GM23248 (cell line): Measurements from ENCODE around the gene ZNF398. TPM values are rescaled to one million over a fixed set of nuclear protein-coding genes. Genes with fewer than 3 reads are reported as not detected.
A peak's percentile ranks its signal among the peaks of the same experiment; 100 is the strongest.

ENCODE experiments used
- DNase-seq: peaks from one replicate; pipeline ENCODE4 v3.0.0-alpha.2; 2015
- H2AFZ ChIP-seq: fragments of 200-600 bp; sonication (generic); 2 replicates; pipeline ENCODE4 v1.6.1; 2016; ENCODE audit warnings: antibody characterized with exemption
- H3F3A ChIP-seq: fragments of 200-600 bp; sonication (generic); 2 replicates; pipeline ENCODE4 v1.6.1; 2016; ENCODE audit warnings: mild to moderate bottlenecking, antibody characterized with exemption, mixed run types; ENCODE audit not compliant: insufficient read depth
- H3K27ac ChIP-seq: fragments of 200-600 bp; sonication (generic); 2 replicates; pipeline ENCODE4 v1.5.1; 2016; ENCODE audit warnings: mild to moderate bottlenecking
- H3K27me3 ChIP-seq: fragments of 200-600 bp; sonication (generic); replicated peaks from 2 replicates; pipeline ENCODE4 v1.6.1; 2016; ENCODE audit warnings: mild to moderate bottlenecking; ENCODE audit not compliant: insufficient read depth
- H3K36me3 ChIP-seq: fragments of 200-600 bp; sonication (generic); 2 replicates; pipeline ENCODE4 v1.6.1; 2016; ENCODE audit warnings: low read depth, mild to moderate bottlenecking
- H3K4me1 ChIP-seq: fragments of 200-600 bp; sonication (generic); 2 replicates; pipeline ENCODE4 v1.6.1; 2016; ENCODE audit warnings: mild to moderate bottlenecking; ENCODE audit not compliant: insufficient read depth
- H3K4me2 ChIP-seq: fragments of 200-600 bp; sonication (generic); one replicate; pipeline ENCODE4 v1.6.1; 2016; ENCODE audit warnings: mild to moderate bottlenecking; ENCODE audit not compliant: unreplicated experiment
- H3K4me3 ChIP-seq: fragments of 200-600 bp; sonication (generic); 2 replicates; pipeline ENCODE4 v1.5.1; 2016; ENCODE audit warnings: mild to moderate bottlenecking
- H3K79me2 ChIP-seq: fragments of 200-600 bp; sonication (generic); 2 replicates; pipeline ENCODE4 v1.6.1; 2016; ENCODE audit warnings: mild to moderate bottlenecking; ENCODE audit not compliant: insufficient read depth
- H3K9ac ChIP-seq: fragments of 200-600 bp; sonication (generic); 2 replicates; pipeline ENCODE4 v1.6.1; 2016; ENCODE audit warnings: mild to moderate bottlenecking
- H3K9me2 ChIP-seq: fragments of 200-600 bp; sonication (generic); 2 replicates; pipeline ENCODE4 v1.6.1; 2016; ENCODE audit warnings: mixed run types, mild to moderate bottlenecking, moderate library complexity; ENCODE audit not compliant: insufficient read depth
- H3K9me3 ChIP-seq: fragments of 200-600 bp; sonication (generic); one replicate; pipeline ENCODE4 v1.6.1; 2017; ENCODE audit warnings: low read depth
- H4K20me1 ChIP-seq: fragments of 200-600 bp; sonication (generic); 2 replicates; pipeline ENCODE4 v1.6.0; 2016; ENCODE audit not compliant: insufficient read depth
- EZH2 ChIP-seq: fragments of 200-600 bp; sonication (generic); IDR thresholded peaks from 2 replicates; pipeline ENCODE4 v1.6.1; 2018; ENCODE audit warnings: antibody characterized with exemption, mild to moderate bottlenecking; ENCODE audit not compliant: insufficient read depth, poor library complexity, severe bottlenecking
- EZH2phosphoT487 ChIP-seq: fragments of 200-600 bp; sonication (generic); IDR thresholded peaks from 2 replicates; pipeline ENCODE4 v1.6.1; 2018; ENCODE audit warnings: antibody characterized with exemption, moderate library complexity, mild to moderate bottlenecking, low read depth; ENCODE audit not compliant: insufficient read depth
- WGBS, 2 experiments: methylation state at CpG; one replicate each; pipeline ENCODE4 v1.1.6; 2015 to 2017; ENCODE audit warnings: low lambda C conversion rate in 2 of 2, low coverage in 1 of 2; ENCODE audit errors: missing lambda C conversion rate in 2 of 2; 5-methylcytosine and 5-hydroxymethylcytosine counted together
- in situ Hi-C: fragments of 300-500 bp; cut with MboI; formaldehyde crosslinking; loops from 2 replicates; pipeline ENCODE4 v1.15.0; 2020
- polyA plus RNA-seq: library from polyadenylated mRNA; unstranded; fragments of >200 nt; fragmentation: Nextera tagmentation; extraction: Ambion mirVana; gene quantifications from 2 replicates; pipeline ENCODE4 v1.2.1, GENCODE V29; 2016
- total RNA-seq: library from RNA; depleted of rRNA; stranded (reverse); fragments of >200 nt; shearing (Covaris generic); gene quantifications from 2 replicates; pipeline ENCODE4 v1.2.3, GENCODE V29; 2014

Gene ZNF398
- total and polyA plus RNA-seq, 2 experiments from 2014 or later: 6.7 to 12.5 TPM

- peaks cover 11% of the 10 kb centered on the region for H3K4me1 ChIP-seq
- H2AFZ ChIP-seq: no peak overlapping the region
- no peaks in the 10 kb centered on the region for H3K9me2 ChIP-seq
- DNase-seq: peak; percentile 20
- peaks cover 96% of the 10 kb centered on the region for H3K79me2 ChIP-seq
- no peak overlapping the region for H3K9ac ChIP-seq
- no peak overlapping the region for H3K27ac ChIP-seq
- no peaks in the 10 kb centered on the region for H4K20me1 ChIP-seq
- H3F3A ChIP-seq: peaks cover 14% of the 10 kb centered on the region; the same call in 1 of the 2 replicates
- no peaks in the 10 kb centered on the region for H3K9me3 ChIP-seq
- H3K27me3 ChIP-seq: no peaks in the 10 kb centered on the region
- TF ChIP-seq EZH2 (no peak), EZH2phosphoT487 (no peak)
- 80 to 84% methylated on average over 6 of the region's 6 CpGs for WGBS, 2 experiments
- H3K36me3 ChIP-seq: peaks cover 40% of the 10 kb centered on the region
- in situ Hi-C loops: no loop called here
- H3K4me3 ChIP-seq: no peak overlapping the region
- H3K4me2 ChIP-seq: peak overlapping the region; percentile 29
Measured at GRCh38 chr7:149199234-149199995, 52.2 kb downstream of the ZNF398 start.

- WGBS, 2 experiments: 62 to 69% methylated on average over 6 of the region's 6 CpGs
- Histone ChIP-seq H3K9me3 (no peaks in the 10 kb centered on the region), H3K27me3 (no peaks in the 10 kb centered on the region), H3K27ac (peak overlapping the region; percentile 72), H3K36me3 (peaks cover 51% of the 10 kb centered on the region), H2AFZ (no peak overlapping the region), H3K9ac (peak overlapping the region; percentile 42), H3F3A (peaks cover 14% of the 10 kb centered on the region; the same call in 1 of the 2 replicates), H3K4me1 (peaks cover 11% of the 10 kb centered on the region), H3K4me2 (peak overlapping the region; percentile 48), H3K4me3 (no peak overlapping the region), H4K20me1 (no peaks in the 10 kb centered on the region), H3K9me2 (no peaks in the 10 kb centered on the region), H3K79me2 (peaks cover 96% of the 10 kb centered on the region)
- in situ Hi-C loops: no loop called here
- no peak for TF ChIP-seq EZH2phosphoT487
- TF ChIP-seq EZH2: no peak
- peak; percentile 75 for DNase-seq
Measured at GRCh38 chr7:149202831-149203231, 55.6 kb downstream of the ZNF398 start.

GRCh38 chr7:149205690-149206381 lies 58.6 kb downstream of the ZNF398 start:
- whole genome bisulfite sequencing, 2 experiments: 88 to 93% methylated on average over 18 of the region's 18 CpGs
- Histone ChIP-seq H3K79me2 (peaks cover 78% of the 10 kb centered on the region), H3K36me3 (peaks cover 55% of the 10 kb centered on the region)

GRCh38 chr7:149207324-149208035 lies 60.2 kb downstream of the ZNF398 start:
- no peak overlapping the region for H3K4me3 ChIP-seq
- H3K36me3 ChIP-seq: peaks cover 61% of the 10 kb centered on the region
- no peak overlapping the region for H3K4me2 ChIP-seq
- peaks cover 2% of the 10 kb centered on the region; the same call in 1 of the 2 replicates for H3K4me1 ChIP-seq
- H3K27ac ChIP-seq: no peak overlapping the region
- H3K79me2 ChIP-seq: peaks cover 61% of the 10 kb centered on the region
- H3K9ac ChIP-seq: no peak overlapping the region
- H3K27me3 ChIP-seq: no peaks in the 10 kb centered on the region
- no peak overlapping the region for H2AFZ ChIP-seq
- H3K9me2 ChIP-seq: no peaks in the 10 kb centered on the region
- DNase-seq: no peak
- TF ChIP-seq EZH2: no peak
- TF ChIP-seq EZH2phosphoT487: no peak
- peaks cover 6% of the 10 kb centered on the region; the same call in 1 of the 2 replicates for H3F3A ChIP-seq
- no peaks in the 10 kb centered on the region for H3K9me3 ChIP-seq
- no peaks in the 10 kb centered on the region for H4K20me1 ChIP-seq
- in situ Hi-C loops: no loop called here
- 91 to 92% methylated on average over 34 to 35 of the region's 35 CpGs for WGBS, 2 experiments

More at GRCh38 chr7:149205690-149206381, 58.6 kb downstream of the ZNF398 start:
- in situ Hi-C loops: no loop called here
- Histone ChIP-seq H3K4me2 (no peak overlapping the region), H3K9me2 (no peaks in the 10 kb centered on the region), H3K9me3 (no peaks in the 10 kb centered on the region), H3K4me3 (no peak overlapping the region), H4K20me1 (no peaks in the 10 kb centered on the region), H3K4me1 (peaks cover 2% of the 10 kb centered on the region; the same call in 1 of the 2 replicates), H3F3A (peaks cover 6% of the 10 kb centered on the region; the same call in 1 of the 2 replicates), H2AFZ (no peak overlapping the region), H3K27ac (no peak overlapping the region), H3K9ac (no peak overlapping the region), H3K27me3 (no peaks in the 10 kb centered on the region)
- TF ChIP-seq EZH2: no peak
- no peak for TF ChIP-seq EZH2phosphoT487
- DNase-seq: no peak
